Measurements from ENCODE around the gene FBXO24.

The FBXO24 gene

GRCh38 chr7:100584683-100585510, 1.2 kb upstream of the FBXO24 start:
- no peak for TF ChIP-seq CTCF (IDR thresholded peaks at IDR 0.05; ENCODE audit: low read depth, low read length, missing control alignments)
- peak overlapping the region; percentile 88 for H3K27ac ChIP-seq

GRCh38 chr7:100585511-100586265, 440 bp upstream of the FBXO24 start, which contains the start of gene LRCH4:
Gene LRCH4, minus strand, starts transcription at chr7:100586129. Its CDS starts 29 bp downstream, at chr7:100586100.
- peak; percentile 7 for DNase-seq

More at GRCh38 chr7:100584683-100585510, 1.2 kb upstream of the FBXO24 start:
- in situ Hi-C loops (cut with HindIII; ENCODE audit: low pct_ligation_motif_present, low sequenced_read_pairs) = no loop called here
- peak overlapping the region; percentile 74 for H3K4me3 ChIP-seq (ENCODE audit: low read depth, low read length)
- H3K27me3 ChIP-seq (replicated peaks) = no peaks in the 10 kb centered on the region
- peaks cover 27% of the 10 kb centered on the region for H3K36me3 ChIP-seq (replicated peaks)
- peak; percentile 70 for DNase-seq

GRCh38 chr7:100588438-100588837, 2.3 kb downstream of the FBXO24 start:
- DNase-seq = peak; percentile 25

More at GRCh38 chr7:100585511-100586265, 440 bp upstream of the FBXO24 start, which contains the start of gene LRCH4:
- in situ Hi-C loops (cut with HindIII; ENCODE audit: low pct_ligation_motif_present, low sequenced_read_pairs) = no loop called here
- TF ChIP-seq CTCF (IDR thresholded peaks at IDR 0.05; ENCODE audit: low read depth, low read length, missing control alignments) = no peak
- Histone ChIP-seq H3K36me3 (replicated peaks) (peaks cover 19% of the 10 kb centered on the region), H3K27me3 (replicated peaks) (no peaks in the 10 kb centered on the region), H3K4me3 (ENCODE audit: low read depth, low read length) (peak within 1 kb of the TSS; percentile 76), H3K27ac (peak within 1 kb of the TSS; percentile 88)

GRCh38 chr7:100589341-100589947, 3.3 kb downstream of the FBXO24 start:
- DNase-seq = no peak
- Histone ChIP-seq H3K27ac (no peak overlapping the region), H3K27me3 (replicated peaks) (no peaks in the 10 kb centered on the region), H3K36me3 (replicated peaks) (no peaks in the 10 kb centered on the region), H3K4me3 (ENCODE audit: low read depth, low read length) (no peak overlapping the region)
- no peak for TF ChIP-seq CTCF (IDR thresholded peaks at IDR 0.05; ENCODE audit: low read depth, low read length, missing control alignments)
- in situ Hi-C loops (cut with HindIII; ENCODE audit: low pct_ligation_motif_present, low sequenced_read_pairs) = no loop called here

More at GRCh38 chr7:100588438-100588837, 2.3 kb downstream of the FBXO24 start:
- Histone ChIP-seq H3K36me3 (replicated peaks) (no peaks in the 10 kb centered on the region), H3K27ac (no peak overlapping the region), H3K4me3 (ENCODE audit: low read depth, low read length) (no peak overlapping the region), H3K27me3 (replicated peaks) (no peaks in the 10 kb centered on the region)
- in situ Hi-C loops (cut with HindIII; ENCODE audit: low pct_ligation_motif_present, low sequenced_read_pairs) = no loop called here
- peak; percentile 55 for TF ChIP-seq CTCF (IDR thresholded peaks at IDR 0.05; ENCODE audit: low read depth, low read length, missing control alignments)

- Histone ChIP-seq H3K27me3 (replicated peaks) (no peaks in the 10 kb centered on the region), H3K36me3 (replicated peaks) (no peaks in the 10 kb centered on the region), H3K4me3 (ENCODE audit: low read depth, low read length) (peak overlapping the region; percentile 5), H3K27ac (no peak overlapping the region)
- TF ChIP-seq CTCF (IDR thresholded peaks at IDR 0.05; ENCODE audit: low read depth, low read length, missing control alignments) = no peak
- DNase-seq = no peak
- in situ Hi-C loops (cut with HindIII; ENCODE audit: low pct_ligation_motif_present, low sequenced_read_pairs) = no loop called here
Observed at GRCh38 chr7:100590077-100590737, 4.1 kb downstream of the FBXO24 start.
